ENCODE data around the gene DOCK2.

The DOCK2 gene

DNA sequence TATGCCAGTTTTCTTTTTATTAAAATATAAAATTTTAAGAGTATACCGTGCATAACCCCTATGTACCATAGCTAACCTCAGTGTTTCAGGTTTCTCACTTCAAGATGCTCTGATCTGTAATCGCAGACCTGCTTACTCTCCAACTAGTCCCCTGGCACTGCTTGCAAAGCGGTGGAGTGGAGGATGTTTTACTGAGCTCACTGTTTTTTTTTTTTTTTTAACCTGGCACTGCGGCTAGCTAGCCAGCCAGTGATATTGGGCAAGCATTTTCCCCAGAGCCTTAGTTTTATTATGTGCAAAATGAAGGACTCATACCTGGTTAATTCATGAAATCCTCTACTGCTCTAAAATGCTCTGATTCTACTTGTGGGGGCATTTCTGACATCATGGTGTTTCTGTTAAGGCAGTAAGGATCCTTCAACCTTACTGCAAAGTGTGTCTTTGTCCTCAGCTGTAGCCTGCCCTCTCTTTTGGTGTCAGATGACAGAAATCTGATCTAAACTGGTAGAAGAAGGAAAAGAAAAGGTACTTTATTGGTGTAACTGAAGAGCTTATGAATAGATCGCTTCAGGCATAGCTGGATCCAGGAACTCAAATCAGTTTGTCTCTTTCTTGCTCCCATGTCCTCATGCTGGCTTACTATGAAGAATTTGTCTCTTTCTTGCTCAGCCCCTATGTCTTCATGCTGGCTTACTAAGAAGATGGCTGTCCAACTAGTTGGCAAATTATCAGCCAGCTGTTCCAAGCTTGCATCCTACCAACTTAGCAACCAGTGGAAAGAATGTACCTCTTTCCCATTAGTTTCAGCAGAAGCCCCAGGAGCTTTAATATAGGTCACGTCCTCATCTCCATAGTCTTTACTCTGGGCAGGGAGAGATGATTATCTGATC is 59.8 kb downstream of the DOCK2 start:
- peaks cover 0 to 37% (median 2%) of the 10 kb centered on the region in 5 donors for H3K36me3 ChIP-seq (ENCODE audit: control insufficient read depth in 5 of 5, insufficient read depth in 5 of 5, low read length in 5 of 5)
- H3K4me3 ChIP-seq (ENCODE audit: low read depth in 1 of 5, low read length in 5 of 5), result no peak overlapping the region
- H3K4me1 ChIP-seq (ENCODE audit: control insufficient read depth in 5 of 5, insufficient read depth in 5 of 5, low read length in 5 of 5), result peaks cover 0 to 16% (median 4%) of the 10 kb centered on the region in 5 donors
- no peak overlapping the region for H3K9ac ChIP-seq (ENCODE audit: low read length in 5 of 5)
- no peak overlapping the region for H3K27ac ChIP-seq (ENCODE audit: low read depth, low read length)
- H3K27me3 ChIP-seq (ENCODE audit: control insufficient read depth in 5 of 5, insufficient read depth in 4 of 5, low read length in 5 of 5), result no peaks in the 10 kb centered on the region
- no peaks in the 10 kb centered on the region for H3K9me3 ChIP-seq (ENCODE audit: control insufficient read depth in 5 of 5, low read length in 5 of 5)

- H3K9me3 ChIP-seq (ENCODE audit: control insufficient read depth in 5 of 5, low read length in 5 of 5), result no peaks in the 10 kb centered on the region
- H3K4me3 ChIP-seq (ENCODE audit: low read depth in 1 of 5, low read length in 5 of 5), result no peak overlapping the region
- H3K4me1 ChIP-seq (ENCODE audit: control insufficient read depth in 5 of 5, insufficient read depth in 5 of 5, low read length in 5 of 5), result peaks cover 0 to 19% (median 4%) of the 10 kb centered on the region in 5 donors
- H3K27ac ChIP-seq (ENCODE audit: low read depth, low read length), result no peak overlapping the region
- H3K27me3 ChIP-seq (ENCODE audit: control insufficient read depth in 5 of 5, insufficient read depth in 4 of 5, low read length in 5 of 5), result no peaks in the 10 kb centered on the region
- H3K36me3 ChIP-seq (ENCODE audit: control insufficient read depth in 5 of 5, insufficient read depth in 5 of 5, low read length in 5 of 5), result peaks cover 0 to 42% (median 2%) of the 10 kb centered on the region in 5 donors
- H3K9ac ChIP-seq (ENCODE audit: low read length in 5 of 5), result no peak overlapping the region
These were observed 60.4 kb downstream of the DOCK2 start for GRCh38 chr5:169697511-169697890.

GRCh38 chr5:169697976-169698375 is 60.9 kb downstream of the DOCK2 start:
- H3K27ac ChIP-seq (ENCODE audit: low read depth, low read length), result no peak overlapping the region
- H3K4me1 ChIP-seq (ENCODE audit: control insufficient read depth in 5 of 5, insufficient read depth in 5 of 5, low read length in 5 of 5), result peaks cover 0 to 19% (median 4%) of the 10 kb centered on the region in 5 donors
- peaks cover 0 to 42% (median 2%) of the 10 kb centered on the region in 5 donors for H3K36me3 ChIP-seq (ENCODE audit: control insufficient read depth in 5 of 5, insufficient read depth in 5 of 5, low read length in 5 of 5)
- no peaks in the 10 kb centered on the region for H3K9me3 ChIP-seq (ENCODE audit: control insufficient read depth in 5 of 5, low read length in 5 of 5)
- no peak overlapping the region for H3K9ac ChIP-seq (ENCODE audit: low read length in 5 of 5)
- no peaks in the 10 kb centered on the region for H3K27me3 ChIP-seq (ENCODE audit: control insufficient read depth in 5 of 5, insufficient read depth in 4 of 5, low read length in 5 of 5)
- no peak overlapping the region for H3K4me3 ChIP-seq (ENCODE audit: low read depth in 1 of 5, low read length in 5 of 5)

DNA sequence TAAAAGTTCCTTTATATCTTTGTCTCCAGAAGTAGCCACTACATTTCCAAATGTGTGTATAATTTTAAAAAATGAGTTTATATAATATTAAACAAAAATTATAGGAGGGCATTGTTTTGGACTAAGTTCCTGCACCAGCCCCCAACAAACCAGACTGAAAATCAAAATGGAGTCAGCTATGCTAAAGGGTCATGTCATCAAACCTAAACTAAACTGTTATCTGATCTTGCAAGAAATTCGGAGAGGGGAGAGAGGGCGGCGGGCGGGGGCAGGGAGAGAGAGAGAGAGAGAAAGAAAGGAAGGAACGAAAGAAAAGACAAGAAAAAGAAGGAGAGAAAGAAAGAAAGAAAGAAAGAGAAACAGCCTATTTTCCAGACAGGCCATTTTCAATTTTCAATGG is 63.5 kb downstream of the DOCK2 start:
- H3K27ac ChIP-seq (ENCODE audit: low read depth, low read length), result no peak overlapping the region
- peaks cover 0 to 34% (median 2%) of the 10 kb centered on the region in 5 donors for H3K36me3 ChIP-seq (ENCODE audit: control insufficient read depth in 5 of 5, insufficient read depth in 5 of 5, low read length in 5 of 5)
- no peak overlapping the region for H3K4me3 ChIP-seq (ENCODE audit: low read depth in 1 of 5, low read length in 5 of 5)
- H3K27me3 ChIP-seq (ENCODE audit: control insufficient read depth in 5 of 5, insufficient read depth in 4 of 5, low read length in 5 of 5), result no peaks in the 10 kb centered on the region
- H3K9ac ChIP-seq (ENCODE audit: low read length in 5 of 5), result no peak overlapping the region
- H3K4me1 ChIP-seq (ENCODE audit: control insufficient read depth in 5 of 5, insufficient read depth in 5 of 5, low read length in 5 of 5), result peaks cover 0 to 16% (median 4%) of the 10 kb centered on the region in 5 donors
- no peaks in the 10 kb centered on the region for H3K9me3 ChIP-seq (ENCODE audit: control insufficient read depth in 5 of 5, low read length in 5 of 5)

DNA sequence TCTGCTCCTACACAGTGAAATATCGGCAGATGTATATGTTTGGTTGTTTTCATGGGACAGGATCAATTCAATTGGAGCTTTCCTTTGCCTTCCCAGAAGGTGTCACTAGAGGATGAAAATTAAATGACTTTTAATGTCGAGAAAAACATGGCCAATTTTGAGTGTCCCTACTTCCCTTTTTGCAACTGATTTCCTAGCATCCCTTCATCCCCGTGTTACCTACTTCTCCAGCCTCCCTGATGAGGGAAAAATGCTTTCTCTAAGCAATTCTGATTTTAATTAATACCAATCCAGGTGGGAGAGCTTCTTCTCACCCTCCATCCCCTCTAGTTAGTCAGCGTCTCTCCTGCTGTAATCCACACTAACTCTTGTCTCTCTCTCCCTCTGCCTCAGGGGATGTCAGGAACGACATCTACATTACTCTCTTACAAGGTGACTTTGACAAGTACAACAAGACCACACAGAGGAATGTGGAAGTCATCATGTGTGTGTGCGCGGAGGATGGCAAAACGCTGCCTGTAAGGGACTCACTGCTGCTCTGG is 64.9 kb downstream of the DOCK2 start:
- no peak overlapping the region for H3K4me3 ChIP-seq (ENCODE audit: low read depth in 1 of 5, low read length in 5 of 5)

DNA sequence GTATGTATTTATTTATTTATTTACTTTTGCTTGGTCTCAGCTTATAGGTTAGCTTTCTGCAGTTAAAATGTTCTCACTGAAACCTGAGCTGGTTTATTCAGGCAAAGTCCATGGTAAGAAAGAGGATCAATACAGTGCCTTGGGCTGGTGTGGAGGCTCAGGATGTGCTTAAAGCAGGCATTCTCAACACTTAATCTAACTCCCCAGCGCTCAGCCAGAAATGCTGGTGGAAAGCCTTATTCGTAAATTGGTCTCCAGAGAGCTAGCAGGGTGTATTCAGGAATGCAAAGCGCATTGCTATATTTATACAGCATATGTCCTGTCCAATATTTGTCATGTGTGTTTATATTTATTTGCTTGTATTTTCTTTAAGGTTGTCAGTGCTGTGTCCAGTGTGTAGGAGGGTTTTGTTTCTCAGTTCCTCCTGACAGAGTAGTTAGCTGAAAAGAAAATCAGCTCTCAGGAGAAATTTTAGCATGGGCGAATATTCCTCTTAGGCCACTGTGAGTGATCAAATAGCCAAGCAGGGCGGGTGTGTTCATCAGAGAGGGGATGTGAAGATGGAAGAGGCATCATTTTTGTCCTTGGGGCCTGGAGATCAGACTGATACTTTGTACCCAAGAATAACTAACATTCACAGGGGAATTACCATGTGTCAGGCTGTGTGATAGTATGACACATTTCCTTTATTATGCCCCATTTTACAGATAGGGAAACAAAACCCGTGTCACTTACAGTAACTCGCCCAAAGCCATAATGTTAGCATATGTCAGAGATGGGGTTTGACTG is 65.8 kb downstream of the DOCK2 start:
- H3K9ac ChIP-seq (ENCODE audit: low read length in 5 of 5), result peak overlapping the region in 1 of 5 donors; percentile 31
- no peak overlapping the region for H3K4me3 ChIP-seq (ENCODE audit: low read depth in 1 of 5, low read length in 5 of 5)
- H3K9me3 ChIP-seq (ENCODE audit: control insufficient read depth in 5 of 5, low read length in 5 of 5), result no peaks in the 10 kb centered on the region
- peaks cover 0 to 37% (median 2%) of the 10 kb centered on the region in 5 donors for H3K36me3 ChIP-seq (ENCODE audit: control insufficient read depth in 5 of 5, insufficient read depth in 5 of 5, low read length in 5 of 5)
- no peaks in the 10 kb centered on the region for H3K27me3 ChIP-seq (ENCODE audit: control insufficient read depth in 5 of 5, insufficient read depth in 4 of 5, low read length in 5 of 5)
- H3K27ac ChIP-seq (ENCODE audit: low read depth, low read length), result no peak overlapping the region
- peaks cover 0 to 6% (median 0%) of the 10 kb centered on the region in 5 donors for H3K4me1 ChIP-seq (ENCODE audit: control insufficient read depth in 5 of 5, insufficient read depth in 5 of 5, low read length in 5 of 5)

More for the DNA sequence above, 64.9 kb downstream of the DOCK2 start:
- Histone ChIP-seq H3K9ac (ENCODE audit: low read length in 5 of 5) (no peak overlapping the region), H3K4me1 (ENCODE audit: control insufficient read depth in 5 of 5, insufficient read depth in 5 of 5, low read length in 5 of 5) (peaks cover 0 to 6% (median 0%) of the 10 kb centered on the region in 5 donors), H3K9me3 (ENCODE audit: control insufficient read depth in 5 of 5, low read length in 5 of 5) (no peaks in the 10 kb centered on the region), H3K36me3 (ENCODE audit: control insufficient read depth in 5 of 5, insufficient read depth in 5 of 5, low read length in 5 of 5) (peaks cover 0 to 37% (median 2%) of the 10 kb centered on the region in 5 donors), H3K27ac (ENCODE audit: low read depth, low read length) (no peak overlapping the region), H3K27me3 (ENCODE audit: control insufficient read depth in 5 of 5, insufficient read depth in 4 of 5, low read length in 5 of 5) (no peaks in the 10 kb centered on the region)

DNA sequence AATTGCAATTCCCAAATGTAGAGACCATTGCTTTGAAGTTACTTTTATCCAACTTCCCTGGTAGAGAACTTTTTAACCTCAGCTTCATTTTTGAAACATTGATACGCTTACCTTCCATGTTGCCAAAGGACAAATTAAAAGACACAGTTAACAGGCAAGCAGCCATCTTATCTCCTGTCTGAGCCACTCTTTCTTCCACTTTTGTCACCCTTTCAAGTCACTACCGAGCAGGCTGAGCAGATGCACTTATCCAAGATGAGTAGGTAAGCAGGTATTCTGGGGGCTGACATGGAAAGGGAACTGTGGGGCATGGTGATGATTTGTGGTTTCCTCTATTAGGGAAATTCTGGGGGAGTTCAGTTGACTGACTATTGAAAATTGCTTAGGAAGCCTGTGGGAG is 66.7 kb downstream of the DOCK2 start:
- Histone ChIP-seq H3K4me1 (ENCODE audit: control insufficient read depth in 5 of 5, insufficient read depth in 5 of 5, low read length in 5 of 5) (peaks cover 0 to 6% (median 0%) of the 10 kb centered on the region in 5 donors), H3K36me3 (ENCODE audit: control insufficient read depth in 5 of 5, insufficient read depth in 5 of 5, low read length in 5 of 5) (peaks cover 0 to 29% (median 2%) of the 10 kb centered on the region in 5 donors), H3K27me3 (ENCODE audit: control insufficient read depth in 5 of 5, insufficient read depth in 4 of 5, low read length in 5 of 5) (no peaks in the 10 kb centered on the region), H3K4me3 (ENCODE audit: low read depth in 1 of 5, low read length in 5 of 5) (no peak overlapping the region), H3K9ac (ENCODE audit: low read length in 5 of 5) (no peak overlapping the region), H3K9me3 (ENCODE audit: control insufficient read depth in 5 of 5, low read length in 5 of 5) (no peaks in the 10 kb centered on the region), H3K27ac (ENCODE audit: low read depth, low read length) (no peak overlapping the region)

- no peaks in the 10 kb centered on the region for H3K9me3 ChIP-seq (ENCODE audit: control insufficient read depth in 5 of 5, low read length in 5 of 5)
- peaks cover 0 to 6% (median 0%) of the 10 kb centered on the region in 5 donors for H3K4me1 ChIP-seq (ENCODE audit: control insufficient read depth in 5 of 5, insufficient read depth in 5 of 5, low read length in 5 of 5)
- H3K27me3 ChIP-seq (ENCODE audit: control insufficient read depth in 5 of 5, insufficient read depth in 4 of 5, low read length in 5 of 5), result no peaks in the 10 kb centered on the region
- peaks cover 0 to 23% (median 2%) of the 10 kb centered on the region in 5 donors for H3K36me3 ChIP-seq (ENCODE audit: control insufficient read depth in 5 of 5, insufficient read depth in 5 of 5, low read length in 5 of 5)
- no peak overlapping the region for H3K27ac ChIP-seq (ENCODE audit: low read depth, low read length)
- H3K4me3 ChIP-seq (ENCODE audit: low read depth in 1 of 5, low read length in 5 of 5), result no peak overlapping the region
- H3K9ac ChIP-seq (ENCODE audit: low read length in 5 of 5), result no peak overlapping the region
These were observed 68.2 kb downstream of the DOCK2 start for GRCh38 chr5:169705322-169705721.

- H3K4me3 ChIP-seq (ENCODE audit: low read depth in 1 of 5, low read length in 5 of 5), result no peak overlapping the region
- no peaks in the 10 kb centered on the region for H3K27me3 ChIP-seq (ENCODE audit: control insufficient read depth in 5 of 5, insufficient read depth in 4 of 5, low read length in 5 of 5)
- H3K9ac ChIP-seq (ENCODE audit: low read length in 5 of 5), result no peak overlapping the region
- H3K9me3 ChIP-seq (ENCODE audit: control insufficient read depth in 5 of 5, low read length in 5 of 5), result no peaks in the 10 kb centered on the region
- peaks cover 0 to 6% (median 0%) of the 10 kb centered on the region in 5 donors for H3K4me1 ChIP-seq (ENCODE audit: control insufficient read depth in 5 of 5, insufficient read depth in 5 of 5, low read length in 5 of 5)
- H3K36me3 ChIP-seq (ENCODE audit: control insufficient read depth in 5 of 5, insufficient read depth in 5 of 5, low read length in 5 of 5), result peaks cover 0 to 23% (median 2%) of the 10 kb centered on the region in 5 donors
- H3K27ac ChIP-seq (ENCODE audit: low read depth, low read length), result no peak overlapping the region
These were observed 69.0 kb downstream of the DOCK2 start for GRCh38 chr5:169706071-169706470.

All from subcutaneous abdominal adipose tissue (tissue), 5 donors.